ENCODE data around the gene BPIFA3.

DNA sequence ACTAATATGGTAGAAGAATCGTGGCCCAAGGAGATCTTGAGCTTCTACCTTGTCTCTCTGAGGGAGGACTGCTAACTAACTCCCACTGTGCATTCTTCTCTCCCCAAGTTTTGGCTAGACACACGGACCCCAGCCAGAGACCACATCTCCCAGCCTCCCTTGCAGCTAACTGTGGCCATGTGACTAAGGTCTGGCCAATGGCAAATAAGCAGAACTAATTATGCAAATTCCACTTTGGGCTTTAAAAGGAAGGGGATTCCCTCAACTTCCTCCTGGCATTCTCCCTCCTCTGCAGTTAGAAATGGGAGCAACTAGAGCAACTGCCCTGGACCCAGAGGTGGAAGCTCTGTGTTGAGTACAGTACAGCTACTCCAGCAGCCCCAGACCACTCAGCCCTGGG lies 33.8 kb upstream of the BPIFA3 start:
- TF ChIP-seq, protein P1, sequence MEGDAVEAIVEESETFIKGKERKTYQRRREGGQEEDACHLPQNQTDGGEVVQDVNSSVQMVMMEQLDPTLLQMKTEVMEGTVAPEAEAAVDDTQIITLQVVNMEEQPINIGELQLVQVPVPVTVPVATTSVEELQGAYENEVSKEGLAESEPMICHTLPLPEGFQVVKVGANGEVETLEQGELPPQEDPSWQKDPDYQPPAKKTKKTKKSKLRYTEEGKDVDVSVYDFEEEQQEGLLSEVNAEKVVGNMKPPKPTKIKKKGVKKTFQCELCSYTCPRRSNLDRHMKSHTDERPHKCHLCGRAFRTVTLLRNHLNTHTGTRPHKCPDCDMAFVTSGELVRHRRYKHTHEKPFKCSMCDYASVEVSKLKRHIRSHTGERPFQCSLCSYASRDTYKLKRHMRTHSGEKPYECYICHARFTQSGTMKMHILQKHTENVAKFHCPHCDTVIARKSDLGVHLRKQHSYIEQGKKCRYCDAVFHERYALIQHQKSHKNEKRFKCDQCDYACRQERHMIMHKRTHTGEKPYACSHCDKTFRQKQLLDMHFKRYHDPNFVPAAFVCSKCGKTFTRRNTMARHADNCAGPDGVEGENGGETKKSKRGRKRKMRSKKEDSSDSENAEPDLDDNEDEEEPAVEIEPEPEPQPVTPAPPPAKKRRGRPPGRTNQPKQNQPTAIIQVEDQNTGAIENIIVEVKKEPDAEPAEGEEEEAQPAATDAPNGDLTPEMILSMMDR (IDR thresholded peaks at IDR 0.05; ENCODE audit: borderline replicate concordance, extremely low read depth, low read length, poor library complexity, severe bottlenecking), result no peak
- TF ChIP-seq EZH2 (IDR thresholded peaks at IDR 0.05; ENCODE audit: borderline replicate concordance, low read depth, low read length, severe bottlenecking), result no peak
